WERI-Rb-1 (cell line): ENCODE data around the gene PLIN1.

Experiments used
- DNase-seq: peaks from one replicate; pipeline ENCODE4 v3.0.0-alpha.2; 2020
- H3K27ac ChIP-seq: fragments of 250-450 bp; sonication (Bioruptor Pico); 2 replicates; pipeline ENCODE4 v1.5.1; 2020; ENCODE audit warnings: mild to moderate bottlenecking, moderate library complexity
- H3K27me3 ChIP-seq: fragments of 250-450 bp; sonication (Bioruptor Pico); 2 replicates; pipeline ENCODE4 v1.5.1; 2021; ENCODE audit warnings: mild to moderate bottlenecking, low read depth, moderate library complexity; ENCODE audit not compliant: insufficient read depth, severe bottlenecking
- H3K36me3 ChIP-seq: fragments of 250-450 bp; sonication (Bioruptor Pico); 2 replicates; pipeline ENCODE4 v1.5.1; 2020; ENCODE audit warnings: mild to moderate bottlenecking, moderate library complexity
- H3K4me3 ChIP-seq: 2 replicates; pipeline ENCODE4 v1.5.1; 2011; ENCODE audit warnings: low read depth, mild to moderate bottlenecking, control low read depth, low read length
- H3K9me3 ChIP-seq: fragments of 250-450 bp; sonication (Bioruptor Pico); 2 replicates; pipeline ENCODE4 v1.5.1; 2021; ENCODE audit warnings: mild to moderate bottlenecking, moderate library complexity; ENCODE audit not compliant: severe bottlenecking
- CTCF ChIP-seq: IDR thresholded peaks from 2 replicates; pipeline ENCODE4 v1.5.1; 2011; ENCODE audit warnings: low read depth, mild to moderate bottlenecking, control low read depth, inconsistent platforms, low read length

PLIN1 gene

GRCh38 chr15:89677381-89677780 is 1.8 kb downstream of the PLIN1 start:
- no peak overlapping the region for H3K27ac ChIP-seq
- no peaks in the 10 kb centered on the region for H3K27me3 ChIP-seq
- no peak overlapping the region for H3K4me3 ChIP-seq
- no peak for DNase-seq
- no peak for TF ChIP-seq CTCF
- no peaks in the 10 kb centered on the region for H3K36me3 ChIP-seq
- H3K9me3 ChIP-seq = no peaks in the 10 kb centered on the region

GRCh38 chr15:89675606-89676005 is 3.6 kb downstream of the PLIN1 start:
- no peak overlapping the region for H3K4me3 ChIP-seq
- no peak overlapping the region for H3K27ac ChIP-seq
- no peak for DNase-seq
- no peaks in the 10 kb centered on the region for H3K36me3 ChIP-seq
- no peak for TF ChIP-seq CTCF
- H3K9me3 ChIP-seq = no peaks in the 10 kb centered on the region
- no peaks in the 10 kb centered on the region for H3K27me3 ChIP-seq

GRCh38 chr15:89674526-89674925 is 4.6 kb downstream of the PLIN1 start:
- Histone ChIP-seq H3K9me3 (no peaks in the 10 kb centered on the region), H3K27me3 (no peaks in the 10 kb centered on the region), H3K27ac (no peak overlapping the region), H3K36me3 (no peaks in the 10 kb centered on the region), H3K4me3 (no peak overlapping the region)
- TF ChIP-seq CTCF = no peak
- no peak for DNase-seq

- Histone ChIP-seq H3K4me3 (no peak overlapping the region), H3K27ac (no peak overlapping the region), H3K27me3 (no peaks in the 10 kb centered on the region), H3K36me3 (no peaks in the 10 kb centered on the region), H3K9me3 (no peaks in the 10 kb centered on the region)
- peak; percentile 53 for DNase-seq
- TF ChIP-seq CTCF = peak; percentile 83
These were observed 6.0 kb downstream of the PLIN1 start for GRCh38 chr15:89673165-89673512.

DNA sequence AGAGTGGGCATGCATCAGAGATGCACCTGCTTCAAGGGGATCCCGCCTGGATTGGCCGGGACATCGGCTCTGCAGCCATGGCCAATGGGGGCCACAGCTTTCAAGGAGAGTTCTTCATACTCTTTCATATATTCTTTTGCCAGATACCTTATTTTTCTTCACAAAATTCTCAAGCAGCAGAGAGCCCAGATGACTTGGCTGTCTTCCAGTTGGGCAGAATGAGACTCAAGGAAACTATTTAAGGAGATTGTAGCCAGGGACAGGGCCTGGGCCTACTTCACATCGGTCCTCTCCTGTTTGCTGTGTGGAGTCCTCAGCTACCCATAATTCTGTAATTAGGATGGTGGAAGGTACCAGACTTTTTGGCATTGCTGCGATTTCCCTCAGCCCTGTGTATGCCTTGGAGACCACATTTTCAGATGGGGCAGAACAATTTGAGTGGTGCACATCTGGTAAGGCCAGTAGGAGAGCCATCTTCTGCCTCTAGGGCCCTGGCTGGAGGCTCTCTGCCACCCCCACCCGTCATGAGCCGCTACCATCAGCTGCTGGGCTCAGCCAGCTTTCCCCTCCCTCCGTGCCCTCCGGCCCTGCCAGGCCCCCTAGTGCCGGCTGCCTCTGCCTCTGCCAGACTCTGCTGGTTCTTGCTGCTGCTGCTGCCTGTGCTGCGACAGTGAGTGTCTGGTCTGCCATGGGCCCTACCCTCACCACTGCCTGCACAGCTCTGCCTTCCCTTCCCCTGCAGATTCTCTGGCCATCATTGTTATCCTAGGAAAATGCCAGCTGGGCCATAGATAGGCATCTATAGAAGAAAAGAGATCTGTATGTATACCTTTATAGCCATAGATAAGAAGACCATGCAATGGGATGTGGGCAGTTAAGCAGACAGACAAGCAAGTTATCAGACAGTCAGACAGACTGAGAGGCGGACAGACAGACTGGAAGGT is 6.7 kb downstream of the PLIN1 start:
- Histone ChIP-seq H3K36me3 (no peaks in the 10 kb centered on the region), H3K4me3 (no peak overlapping the region), H3K27me3 (no peaks in the 10 kb centered on the region), H3K27ac (no peak overlapping the region), H3K9me3 (no peaks in the 10 kb centered on the region)
- DNase-seq = no peak
- TF ChIP-seq CTCF = no peak

GRCh38 chr15:89671687-89672086 is 7.5 kb downstream of the PLIN1 start:
- H3K4me3 ChIP-seq = no peak overlapping the region
- DNase-seq = no peak
- H3K36me3 ChIP-seq = no peaks in the 10 kb centered on the region
- no peak overlapping the region for H3K27ac ChIP-seq
- TF ChIP-seq CTCF = no peak
- H3K9me3 ChIP-seq = no peaks in the 10 kb centered on the region
- no peaks in the 10 kb centered on the region for H3K27me3 ChIP-seq
